Esophagus muscularis mucosa (tissue), 4 donors: ENCODE results near the gene OPN1SW. TPM values are rescaled to one million over a fixed set of nuclear protein-coding genes. Genes with fewer than 3 reads are reported as not detected.

Experiments used
- DNase-seq: peaks from one replicate; pipeline ENCODE4 v3.0.0-alpha.2; 2017; ENCODE audit errors: extremely low spot score
- H3K27ac ChIP-seq, 4 donors: fragments of 200-600 bp; sonication (generic); replicated peaks in 1 of 4; 1 replicate in 3 of 4; 2 replicates in 1 of 4; pipeline ENCODE4 v1.5.1; 2016 to 2019; ENCODE audit warnings: mild to moderate bottlenecking in 1 of 4
- H3K27me3 ChIP-seq, 4 donors: fragments of 200-600 bp; sonication (generic); one replicate each; pipeline versions ENCODE4 v1.5.1 to v1.6.0; 2016 to 2019
- H3K36me3 ChIP-seq, 4 donors: fragments of 200-600 bp; sonication (generic); one replicate each; pipeline ENCODE4 v1.5.1; 2016 to 2019
- H3K4me1 ChIP-seq, 4 donors: fragments of 200-600 bp; sonication (generic); one replicate each; pipeline ENCODE4 v1.5.1; 2016 to 2019
- H3K4me3 ChIP-seq, 4 donors: fragments of 200-600 bp; sonication (generic); 1 replicate in 2 of 4; 2 replicates in 2 of 4; pipeline ENCODE4 v1.5.1; 2016 to 2019; ENCODE audit warnings: mild to moderate bottlenecking in 4 of 4, moderate library complexity in 1 of 4
- H3K9me3 ChIP-seq, 4 donors: fragments of 200-600 bp; sonication (generic); 1 replicate in 3 of 4; 2 replicates in 1 of 4; pipeline ENCODE4 v1.5.1; 2016 to 2019
- EP300 ChIP-seq: sonication (generic); formaldehyde crosslinking; IDR thresholded peaks from one replicate; pipeline ENCODE4 v1.6.1; 2017; ENCODE audit warnings: antibody characterized with exemption
- POLR2A ChIP-seq: fragments of 450-650 bp; IDR thresholded peaks from one replicate; pipeline ENCODE4 v1.6.1; 2017; ENCODE audit warnings: antibody characterized with exemption, moderate library complexity, mild to moderate bottlenecking, low read depth
- POLR2AphosphoS5 ChIP-seq, 2 donors: sonication (generic); formaldehyde crosslinking; IDR thresholded peaks; one replicate each; pipeline ENCODE4 v1.6.1; 2017; ENCODE audit warnings: antibody characterized with exemption in 2 of 2
- WGBS: methylation state at CpG from one replicate; pipeline ENCODE4 v1.1.5; 2018; 5-methylcytosine and 5-hydroxymethylcytosine counted together
- intact Hi-C: fragments of 100-400 bp; cut with DNase I; formaldehyde crosslinking; loops from one replicate; pipeline ENCODE4 v1.15.1; 2023
- small RNA-seq, 3 donors: library from RNA; depleted of rRNA; stranded (forward); fragments of <200 nt; gene quantifications; one replicate each; pipeline ENCODE3, GENCODE V24; 2016
- total RNA-seq, 4 donors: library from RNA; depleted of rRNA; stranded (reverse); fragments of >200 nt; gene quantifications; one replicate each; pipeline versions ENCODE4 v1.1.0 to v1.2.1, GENCODE V29; 2016
- TF ChIP-seq, protein P1 (sequence below), 3 experiments: fragments of 200-600 bp in 2 of 3; fragments of 450-650 bp in 1 of 3; sonication (generic) in 2 of 3; IDR thresholded peaks; one replicate each; pipeline ENCODE4 v1.5.1; 2017 to 2019; ENCODE audit warnings: antibody characterized with exemption in 3 of 3, mild to moderate bottlenecking in 2 of 3, moderate library complexity in 1 of 3

Gene OPN1SW
- total RNA-seq, 4 donors from 2014 or later = not detected

GRCh38 chr7:128725531-128725930 is 50.1 kb downstream of the OPN1SW start:
- Histone ChIP-seq H3K36me3 (no peaks in the 10 kb centered on the region), H3K27ac (no peak overlapping the region), H3K27me3 (no peaks in the 10 kb centered on the region), H3K4me1 (no peaks in the 10 kb centered on the region), H3K9me3 (no peaks in the 10 kb centered on the region), H3K4me3 (no peak overlapping the region)
- intact Hi-C loops = no loop called here
- TF ChIP-seq, protein P1, sequence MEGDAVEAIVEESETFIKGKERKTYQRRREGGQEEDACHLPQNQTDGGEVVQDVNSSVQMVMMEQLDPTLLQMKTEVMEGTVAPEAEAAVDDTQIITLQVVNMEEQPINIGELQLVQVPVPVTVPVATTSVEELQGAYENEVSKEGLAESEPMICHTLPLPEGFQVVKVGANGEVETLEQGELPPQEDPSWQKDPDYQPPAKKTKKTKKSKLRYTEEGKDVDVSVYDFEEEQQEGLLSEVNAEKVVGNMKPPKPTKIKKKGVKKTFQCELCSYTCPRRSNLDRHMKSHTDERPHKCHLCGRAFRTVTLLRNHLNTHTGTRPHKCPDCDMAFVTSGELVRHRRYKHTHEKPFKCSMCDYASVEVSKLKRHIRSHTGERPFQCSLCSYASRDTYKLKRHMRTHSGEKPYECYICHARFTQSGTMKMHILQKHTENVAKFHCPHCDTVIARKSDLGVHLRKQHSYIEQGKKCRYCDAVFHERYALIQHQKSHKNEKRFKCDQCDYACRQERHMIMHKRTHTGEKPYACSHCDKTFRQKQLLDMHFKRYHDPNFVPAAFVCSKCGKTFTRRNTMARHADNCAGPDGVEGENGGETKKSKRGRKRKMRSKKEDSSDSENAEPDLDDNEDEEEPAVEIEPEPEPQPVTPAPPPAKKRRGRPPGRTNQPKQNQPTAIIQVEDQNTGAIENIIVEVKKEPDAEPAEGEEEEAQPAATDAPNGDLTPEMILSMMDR (IDR thresholded peaks at IDR 0.05) = no peak
- TF ChIP-seq EP300 = no peak
- DNase-seq = no peak
- 93% methylated on average over 2 of the region's 2 CpGs for WGBS

DNA sequence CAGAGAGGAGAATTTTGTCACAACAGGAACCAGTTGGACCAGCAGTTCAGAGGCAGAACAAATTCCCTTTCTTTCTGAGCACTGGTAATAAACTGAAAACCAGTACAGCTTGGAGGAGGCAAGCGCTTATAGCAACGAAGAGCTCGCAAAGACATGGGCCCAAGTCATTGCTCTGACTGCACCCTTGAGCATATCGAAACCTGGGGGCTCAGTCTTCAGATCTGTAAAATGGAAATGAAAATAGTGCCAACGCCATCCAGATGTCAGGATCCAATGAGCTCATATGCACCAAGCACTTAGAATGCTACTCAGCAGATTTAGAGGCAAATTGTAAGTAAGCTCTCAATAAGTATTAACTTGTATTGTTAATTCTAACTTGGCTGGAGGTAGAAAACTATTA is 50.9 kb downstream of the OPN1SW start:
- 97% methylated on average over 5 of the region's 5 CpGs for WGBS
- Histone ChIP-seq H3K27me3 (no peaks in the 10 kb centered on the region), H3K27ac (no peak overlapping the region), H3K4me3 (no peak overlapping the region), H3K9me3 (no peaks in the 10 kb centered on the region), H3K4me1 (no peaks in the 10 kb centered on the region), H3K36me3 (no peaks in the 10 kb centered on the region)
- no peak for DNase-seq
- intact Hi-C loops = no loop called here
- TF ChIP-seq POLR2A (no peak), POLR2AphosphoS5 (IDR thresholded peaks at IDR 0.05) (no peak), EP300 (no peak)
- TF ChIP-seq, protein P1 (IDR thresholded peaks at IDR 0.05) = no peak

Small RNA genes within 50 kb of the gene (small RNA-seq; reads per million reads assigned to genes)
- gene RN7SL81P = 0 reads per million in 3 donors

Other genes with a start within 250 kb of the OPN1SW start
- gene GARIN1A, start 103.5 kb downstream of the OPN1SW start, total RNA-seq = 1 to 10 TPM in 2 of 4 donors, under 1 TPM in 2; under 0.01 to 2.9 (median 0.94) TPM
- 100 to 1,000 TPM; 188 to 269 (median 199) TPM for gene CALU, start 36.4 kb downstream of the OPN1SW start, total RNA-seq
- 10 to 100 TPM; 20.7 to 36.5 (median 33.7) TPM for gene CCDC136, start 16.2 kb upstream of the OPN1SW start, total RNA-seq
- 100 to 1,000 TPM; 391 to 932 (median 533) TPM for gene FLNC, start 54.6 kb upstream of the OPN1SW start, total RNA-seq
- 100 to 1,000 TPM in 2 of 4 donors, 10 to 100 TPM in 2; 74.3 to 108 (median 91.9) TPM for gene ATP6V1F, start 87.1 kb upstream of the OPN1SW start, total RNA-seq
- gene KCP, start 134.9 kb upstream of the OPN1SW start, total RNA-seq = under 1 TPM in 3 of 4 donors, not detected in 1; 0.13 to 0.66 (median 0.29) TPM
- 10 to 100 TPM in 1 of 4 donors, 1 to 10 TPM in 3; 7.6 to 14.5 (median 8.6) TPM for gene IRF5, start 162.1 kb upstream of the OPN1SW start, total RNA-seq